BJ (cell line): ENCODE data around the gene RAB27B. TPM values are rescaled to one million over a fixed set of nuclear protein-coding genes. Genes with fewer than 3 reads are reported as not detected.

Experiments
- CTCF ChIA-PET: fragments of 350-600 bp; formaldehyde crosslinking; extraction: SDS; loops from one replicate; lab custom pipeline; 2021; ENCODE audit warnings: antibody characterized with exemption, inconsistent platforms; lab: Yijun Ruan, JAX
- POLR2A ChIA-PET: fragments of 300-600 bp; sonication (Branson Sonifier 250); formaldehyde crosslinking; extraction: SDS; loops from one replicate; lab custom pipeline; 2021; ENCODE audit warnings: antibody characterized with exemption; lab: Charles Lee
- DNase-seq: peaks from one replicate; pipeline ENCODE4 v3.0.0-alpha.2; 2011; ENCODE audit warnings: low read depth
- H3K27me3 ChIP-seq: 2 replicates; pipeline ENCODE4 v1.6.0; 2011; ENCODE audit warnings: low read length; ENCODE audit not compliant: control insufficient read depth, insufficient read depth
- H3K36me3 ChIP-seq: 2 replicates; pipeline ENCODE4 v1.5.1; 2011; ENCODE audit warnings: low read length; ENCODE audit not compliant: control insufficient read depth, insufficient read depth
- H3K4me3 ChIP-seq: 2 replicates; pipeline ENCODE4 v1.5.1; 2011; ENCODE audit warnings: low read depth, mild to moderate bottlenecking, control low read depth, low read length
- polyA minus RNA-seq: library from RNA; depleted of rRNA, polyadenylated mRNA; stranded (reverse); fragments of >200 nt; gene quantifications from 2 replicates; pipeline ENCODE4 v1.2.3, GENCODE V29; 2011; rRNA and poly(A)+ RNA removed
- polyA plus RNA-seq: library from polyadenylated mRNA; depleted of rRNA; stranded (reverse); fragments of >200 nt; gene quantifications from 2 replicates; pipeline ENCODE4 v1.2.3, GENCODE V29; 2011; rRNA removed
- TF ChIP-seq, protein P1 (sequence below): IDR thresholded peaks from 2 replicates; pipeline ENCODE4 v1.5.1; 2011; ENCODE audit warnings: low read depth, mild to moderate bottlenecking, control low read depth, inconsistent platforms, low read length, moderate library complexity; ENCODE audit not compliant: insufficient read depth

RAB27B gene, protein sequence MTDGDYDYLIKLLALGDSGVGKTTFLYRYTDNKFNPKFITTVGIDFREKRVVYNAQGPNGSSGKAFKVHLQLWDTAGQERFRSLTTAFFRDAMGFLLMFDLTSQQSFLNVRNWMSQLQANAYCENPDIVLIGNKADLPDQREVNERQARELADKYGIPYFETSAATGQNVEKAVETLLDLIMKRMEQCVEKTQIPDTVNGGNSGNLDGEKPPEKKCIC
- polyA plus RNA-seq (0.25 and 0.33 TPM in 2 replicates), polyA minus RNA-seq (0.57 and 0.62 TPM in 2 replicates)

DNA sequence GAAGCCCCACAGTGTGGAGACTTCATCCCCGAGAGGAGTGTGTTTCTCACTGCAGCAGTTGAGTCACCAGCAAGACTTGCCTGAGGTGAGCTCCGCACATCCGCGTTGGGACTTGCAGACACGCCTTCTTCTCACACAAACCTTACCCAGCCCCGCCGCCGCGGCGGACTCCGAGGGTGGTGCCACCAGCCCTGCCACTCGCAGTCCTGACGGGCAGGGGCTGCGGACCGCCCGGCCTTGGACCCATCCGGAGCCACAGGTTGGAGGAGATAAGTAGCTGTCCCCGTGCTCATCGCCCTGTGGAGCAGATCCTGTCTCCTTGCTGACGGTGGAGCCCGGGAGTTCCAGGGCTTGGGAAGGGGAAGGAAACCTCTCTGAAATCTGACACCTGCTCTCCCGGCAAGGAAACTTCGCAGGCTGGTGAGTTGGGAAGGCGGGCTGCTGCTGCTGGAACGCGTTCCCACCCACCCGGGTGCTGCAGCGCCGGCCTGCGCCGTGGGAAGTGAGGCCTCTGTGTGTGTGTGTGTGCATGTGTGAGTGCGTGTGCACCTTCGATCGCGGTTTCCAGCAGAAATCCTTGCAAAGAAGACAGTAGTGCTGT is at the start of gene RAB27B:
Gene RAB27B (plus strand): TSS at position 197 of the 601 bp plus-strand sequence. CDS start 49,109 bp downstream, outside the sequence.
- ChIA-PET CTCF (interaction anchor here (0.7 kb wide), 1 partner anchor 155 kb away, joined by 3 read pairs; no protein-coding TSS in a partner anchor), POLR2A (interaction anchor here (0.5 kb wide), 1 partner anchor 467 kb away, joined by 5 read pairs; no protein-coding TSS in a partner anchor)
- TF ChIP-seq, protein P1, sequence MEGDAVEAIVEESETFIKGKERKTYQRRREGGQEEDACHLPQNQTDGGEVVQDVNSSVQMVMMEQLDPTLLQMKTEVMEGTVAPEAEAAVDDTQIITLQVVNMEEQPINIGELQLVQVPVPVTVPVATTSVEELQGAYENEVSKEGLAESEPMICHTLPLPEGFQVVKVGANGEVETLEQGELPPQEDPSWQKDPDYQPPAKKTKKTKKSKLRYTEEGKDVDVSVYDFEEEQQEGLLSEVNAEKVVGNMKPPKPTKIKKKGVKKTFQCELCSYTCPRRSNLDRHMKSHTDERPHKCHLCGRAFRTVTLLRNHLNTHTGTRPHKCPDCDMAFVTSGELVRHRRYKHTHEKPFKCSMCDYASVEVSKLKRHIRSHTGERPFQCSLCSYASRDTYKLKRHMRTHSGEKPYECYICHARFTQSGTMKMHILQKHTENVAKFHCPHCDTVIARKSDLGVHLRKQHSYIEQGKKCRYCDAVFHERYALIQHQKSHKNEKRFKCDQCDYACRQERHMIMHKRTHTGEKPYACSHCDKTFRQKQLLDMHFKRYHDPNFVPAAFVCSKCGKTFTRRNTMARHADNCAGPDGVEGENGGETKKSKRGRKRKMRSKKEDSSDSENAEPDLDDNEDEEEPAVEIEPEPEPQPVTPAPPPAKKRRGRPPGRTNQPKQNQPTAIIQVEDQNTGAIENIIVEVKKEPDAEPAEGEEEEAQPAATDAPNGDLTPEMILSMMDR, result no peak
- Histone ChIP-seq H3K4me3 (peak within 1 kb of the TSS; percentile 60), H3K36me3 (no peaks in the 10 kb centered on the region), H3K27me3 (no peaks in the 10 kb centered on the region)
- DNase-seq, result no peak

DNA sequence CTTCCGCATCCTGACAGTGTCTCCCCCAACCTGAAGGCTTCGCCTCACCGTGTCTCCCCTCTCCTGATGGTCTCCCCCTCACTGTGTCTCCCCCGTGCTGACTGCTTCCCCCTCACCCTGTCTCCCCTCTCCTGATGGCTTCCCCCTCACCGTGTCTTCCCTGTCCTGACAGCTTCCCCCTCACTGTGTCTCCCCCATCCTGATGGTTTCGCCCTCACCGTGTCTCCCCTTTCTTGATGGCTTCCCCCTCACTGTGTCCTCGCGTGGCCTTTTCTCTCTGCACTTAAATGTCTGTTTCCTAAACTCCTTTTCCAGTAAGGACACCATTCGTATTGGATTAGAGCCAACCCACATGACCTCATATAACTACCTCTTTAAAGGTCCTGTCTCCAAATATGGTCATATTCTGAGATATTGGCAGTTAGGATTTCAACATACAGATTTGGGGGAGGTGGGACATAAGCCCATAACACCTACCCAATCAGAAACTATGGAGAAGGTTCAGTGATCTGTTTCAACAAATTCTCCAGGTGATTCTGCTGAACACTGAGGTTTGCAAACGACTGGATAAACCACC is 47.9 kb upstream of the RAB27B start:
- CTCF ChIA-PET, result interaction anchor here (0.5 kb wide), 1 partner anchor 121 kb away, joined by 7 read pairs; no protein-coding TSS in a partner anchor
- H3K36me3 ChIP-seq, result no peaks in the 10 kb centered on the region
- H3K4me3 ChIP-seq, result no peak overlapping the region
- TF ChIP-seq, protein P1, result no peak
- no peaks in the 10 kb centered on the region for H3K27me3 ChIP-seq
- POLR2A ChIA-PET, result no interaction called here
- DNase-seq, result no peak

DNA sequence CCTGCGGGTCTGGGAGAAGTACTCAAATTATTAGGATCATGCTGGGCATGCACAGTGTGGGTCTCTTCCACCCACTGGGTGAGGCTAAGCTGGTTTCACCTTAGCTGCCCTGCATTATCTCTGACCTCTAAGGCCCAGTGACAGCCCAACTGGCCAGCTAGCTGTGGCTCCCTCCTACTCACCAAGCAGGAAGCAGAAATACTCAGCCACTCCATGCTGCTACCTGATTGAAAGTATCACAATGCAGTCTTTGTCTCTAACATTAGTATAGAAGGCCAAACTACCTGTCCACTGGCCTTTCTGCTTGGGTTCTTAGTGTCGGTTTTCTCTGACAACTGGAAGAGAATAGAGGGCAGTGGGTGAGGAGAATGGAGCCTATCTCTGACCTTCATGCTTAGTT is 47.3 kb upstream of the RAB27B start:
- Histone ChIP-seq H3K4me3 (no peak overlapping the region), H3K36me3 (no peaks in the 10 kb centered on the region), H3K27me3 (no peaks in the 10 kb centered on the region)
- CTCF ChIA-PET, result interaction anchor here (0.5 kb wide), 1 partner anchor 120 kb away, joined by 7 read pairs; no protein-coding TSS in a partner anchor
- POLR2A ChIA-PET, result no interaction called here
- TF ChIP-seq, protein P1, result no peak
- no peak for DNase-seq

DNA sequence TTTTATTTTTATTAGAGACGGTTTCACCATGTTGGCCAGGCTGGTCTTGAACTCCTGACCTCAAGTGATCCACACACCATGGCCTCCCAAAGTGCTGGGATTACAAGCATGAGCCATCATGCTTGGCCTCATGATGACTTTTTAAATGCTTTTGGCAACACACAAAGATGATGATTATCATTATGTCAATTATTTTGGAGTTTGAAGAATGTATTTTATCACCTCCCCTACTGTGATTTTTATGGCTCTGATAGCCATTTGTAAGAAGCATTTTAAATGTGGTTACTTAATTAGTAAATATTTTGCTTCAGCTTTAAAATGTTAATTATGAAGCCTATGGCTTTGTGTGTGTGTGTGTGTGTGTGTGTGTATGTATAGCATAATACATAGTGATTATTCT is 45.1 kb upstream of the RAB27B start:
- TF ChIP-seq, protein P1, result no peak
- no peaks in the 10 kb centered on the region for H3K27me3 ChIP-seq
- no peak for DNase-seq
- ChIA-PET POLR2A (no interaction called here), CTCF (no interaction called here)
- no peaks in the 10 kb centered on the region for H3K36me3 ChIP-seq
- no peak overlapping the region for H3K4me3 ChIP-seq

DNA sequence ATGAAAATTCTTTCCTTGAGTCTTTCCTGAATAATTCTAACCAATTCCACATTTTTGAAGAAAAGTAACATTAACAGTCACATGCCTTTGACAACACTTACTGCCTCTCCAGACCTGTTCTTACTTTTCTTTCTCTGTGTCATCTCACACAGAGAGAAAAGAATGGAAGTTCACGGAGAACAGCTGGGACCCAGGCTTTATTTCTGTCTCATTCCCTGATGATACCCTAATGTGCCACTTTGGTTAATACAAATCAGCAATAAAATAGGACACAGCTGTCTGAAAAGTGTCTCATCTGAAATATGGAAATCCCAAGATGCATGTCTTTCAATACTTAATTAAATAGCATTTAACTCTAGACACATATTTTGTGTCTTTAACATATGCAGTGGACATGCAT is 42.1 kb upstream of the RAB27B start:
- TF ChIP-seq, protein P1, result no peak
- no peak overlapping the region for H3K4me3 ChIP-seq
- DNase-seq, result no peak
- POLR2A ChIA-PET, result no interaction called here
- H3K27me3 ChIP-seq, result no peaks in the 10 kb centered on the region
- CTCF ChIA-PET, result interaction anchor here (1.4 kb wide), 1 partner anchor 198 kb away, joined by 6 read pairs; no protein-coding TSS in a partner anchor
- H3K36me3 ChIP-seq, result no peaks in the 10 kb centered on the region
